WTC11 (cell line): ENCODE data around the gene P3H2.

Experiments used
- ATF1 ChIP-seq: sonication (generic); formaldehyde crosslinking; IDR thresholded peaks from 2 replicates; pipeline ENCODE4 v1.8.1; 2023; ENCODE audit warnings: mild to moderate bottlenecking, moderate library complexity, missing genetic modification reagents
- USF2 ChIP-seq: sonication (generic); formaldehyde crosslinking; IDR thresholded peaks from 2 replicates; pipeline ENCODE4 v1.8.1; 2023; ENCODE audit warnings: mild to moderate bottlenecking, missing genetic modification reagents, moderate library complexity
- ZBTB21 ChIP-seq: sonication (generic); formaldehyde crosslinking; IDR thresholded peaks from 2 replicates; pipeline ENCODE4 v1.8.1; 2023; ENCODE audit warnings: mild to moderate bottlenecking, missing genetic modification reagents, borderline replicate concordance
- ZNF121 ChIP-seq: sonication (generic); formaldehyde crosslinking; IDR thresholded peaks from 2 replicates; pipeline ENCODE4 v1.8.0; 2023; ENCODE audit warnings: missing genetic modification reagents
- ZNF512 ChIP-seq: sonication (generic); formaldehyde crosslinking; IDR thresholded peaks from 2 replicates; pipeline ENCODE4 v1.8.1; 2022; ENCODE audit warnings: missing genetic modification reagents, borderline replicate concordance
- TF ChIP-seq, protein P1 (sequence below): fragments of 200-600 bp; IDR thresholded peaks from 2 replicates; pipeline ENCODE4 v1.8.0; 2022; ENCODE audit warnings: antibody characterized with exemption

GRCh38 chr3:189988854-189989253 is 131.8 kb downstream of the P3H2 start:
- TF ChIP-seq, protein P1, sequence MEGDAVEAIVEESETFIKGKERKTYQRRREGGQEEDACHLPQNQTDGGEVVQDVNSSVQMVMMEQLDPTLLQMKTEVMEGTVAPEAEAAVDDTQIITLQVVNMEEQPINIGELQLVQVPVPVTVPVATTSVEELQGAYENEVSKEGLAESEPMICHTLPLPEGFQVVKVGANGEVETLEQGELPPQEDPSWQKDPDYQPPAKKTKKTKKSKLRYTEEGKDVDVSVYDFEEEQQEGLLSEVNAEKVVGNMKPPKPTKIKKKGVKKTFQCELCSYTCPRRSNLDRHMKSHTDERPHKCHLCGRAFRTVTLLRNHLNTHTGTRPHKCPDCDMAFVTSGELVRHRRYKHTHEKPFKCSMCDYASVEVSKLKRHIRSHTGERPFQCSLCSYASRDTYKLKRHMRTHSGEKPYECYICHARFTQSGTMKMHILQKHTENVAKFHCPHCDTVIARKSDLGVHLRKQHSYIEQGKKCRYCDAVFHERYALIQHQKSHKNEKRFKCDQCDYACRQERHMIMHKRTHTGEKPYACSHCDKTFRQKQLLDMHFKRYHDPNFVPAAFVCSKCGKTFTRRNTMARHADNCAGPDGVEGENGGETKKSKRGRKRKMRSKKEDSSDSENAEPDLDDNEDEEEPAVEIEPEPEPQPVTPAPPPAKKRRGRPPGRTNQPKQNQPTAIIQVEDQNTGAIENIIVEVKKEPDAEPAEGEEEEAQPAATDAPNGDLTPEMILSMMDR: no peak
- TF ChIP-seq USF2 (CRISPR knock-in tag) (no peak), ATF1 (CRISPR knock-in tag) (no peak), ZNF121 (no peak), ZBTB21 (CRISPR knock-in tag) (no peak), ZNF512 (CRISPR knock-in tag) (no peak)
